ENCODE results near the gene MLLT10. TPM values are rescaled to one million over a fixed set of nuclear protein-coding genes. Genes with fewer than 3 reads are reported as not detected.

MLLT10 gene
- total and polyA plus RNA-seq, 2 of the 8 experiments (the other 6 are each of a cell fraction or from before 2014, with no cell fraction given), result 53.1 to 62.1 TPM

DNA sequence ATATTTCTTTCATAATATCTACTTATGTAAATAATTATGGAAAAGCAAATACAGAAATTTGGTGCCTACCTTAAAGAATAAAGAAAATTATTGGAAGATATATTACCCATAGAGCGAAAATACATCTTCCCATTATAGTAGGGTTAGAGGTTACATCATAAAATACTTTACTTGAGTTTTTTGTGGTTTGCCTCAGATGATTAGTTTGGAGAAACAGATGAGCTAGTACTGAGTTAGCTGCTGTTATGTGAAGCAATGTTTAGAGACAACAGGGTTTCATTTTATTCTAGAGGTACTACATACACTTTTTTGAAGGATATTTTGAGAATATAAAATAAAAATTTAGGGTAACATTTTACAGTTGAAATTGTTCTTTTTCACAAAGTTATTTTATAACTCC, 2.9 kb upstream of the MLLT10 start (continued):
- TF ChIP-seq MAFK (IDR thresholded peaks at IDR 0.05; ENCODE audit: low read depth, low read length) (no peak), BACH1 (IDR thresholded peaks at IDR 0.05; ENCODE audit: low read length) (no peak), TBP (IDR thresholded peaks at IDR 0.05; ENCODE audit: low read depth, low read length) (no peak), GTF2F1 (IDR thresholded peaks at IDR 0.05; ENCODE audit: borderline replicate concordance, low read depth, low read length) (no peak)
